ENCODE results near the gene PRR19. TPM values are rescaled to one million over a fixed set of nuclear protein-coding genes. Genes with fewer than 3 reads are reported as not detected.

Gene PRR19
- total RNA-seq, 1 donor from 2014 or later = 0.71 TPM

DNA sequence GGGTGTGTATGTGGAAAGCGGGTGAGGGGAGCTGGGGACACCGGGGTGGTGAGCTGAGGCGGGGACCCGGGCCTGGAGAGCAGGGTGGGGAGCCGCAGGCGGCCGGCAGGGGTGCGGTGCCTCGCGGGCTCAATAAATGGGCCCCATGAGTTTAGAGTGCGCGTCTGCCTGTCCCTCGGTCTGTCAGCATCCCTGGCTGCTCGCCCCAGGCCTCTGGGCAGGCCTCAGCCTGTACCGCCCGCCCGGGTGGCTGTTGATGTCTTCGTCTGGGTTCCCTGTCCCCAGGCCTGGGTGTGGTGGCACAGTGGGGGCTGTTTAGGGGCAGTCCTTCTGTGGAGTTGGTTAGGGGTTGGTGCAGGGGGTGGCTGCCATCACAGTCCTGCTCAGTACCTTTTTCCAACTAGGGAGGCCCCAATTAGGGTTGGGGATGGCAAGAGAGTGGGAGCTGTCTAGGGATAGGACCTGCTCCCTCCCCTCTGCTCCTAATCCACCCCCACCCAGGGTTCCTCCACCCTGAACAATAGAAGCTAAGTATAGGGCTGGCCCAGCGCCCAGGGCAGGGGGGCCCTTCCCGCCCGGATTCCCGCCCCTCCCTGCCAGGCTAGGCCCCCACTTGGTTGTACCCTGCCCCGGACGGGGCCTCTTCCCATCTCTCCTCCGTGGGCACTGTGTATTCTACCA, 20.6 kb upstream of the PRR19 start:
- Histone ChIP-seq H3K9me3 (no peaks in the 10 kb centered on the region), H3K4me1 (peaks cover 76% of the 10 kb centered on the region), H3K4me3 (peak overlapping the region; percentile 71), H3K36me3 (no peaks in the 10 kb centered on the region), H3K27me3 (ENCODE audit: low read depth) (no peaks in the 10 kb centered on the region), H3K27ac (peak overlapping the region; percentile 85)
- ATAC-seq (peak in 1 of 2 donors; percentile 0), DNase-seq (no peak)
- intact Hi-C loops (cut with DNase I) = no loop called here
- no peak for TF ChIP-seq CTCF (IDR thresholded peaks at IDR 0.05)

GRCh38 chr19:42281827-42282762, 19.8 kb upstream of the PRR19 start:
- ATAC-seq = no peak
- H3K9me3 ChIP-seq = no peaks in the 10 kb centered on the region
- H3K4me1 ChIP-seq = peaks cover 75% of the 10 kb centered on the region
- no peaks in the 10 kb centered on the region for H3K27me3 ChIP-seq (ENCODE audit: low read depth)
- TF ChIP-seq CTCF (IDR thresholded peaks at IDR 0.05) = no peak
- H3K27ac ChIP-seq = peak overlapping the region; percentile 85
- peak overlapping the region; percentile 71 for H3K4me3 ChIP-seq
- intact Hi-C loops (cut with DNase I) = no loop called here
- H3K36me3 ChIP-seq = peaks cover 4% of the 10 kb centered on the region
- DNase-seq = no peak

GRCh38 chr19:42282819-42283187, 19.1 kb upstream of the PRR19 start:
- Histone ChIP-seq H3K36me3 (peaks cover 11% of the 10 kb centered on the region), H3K9me3 (no peaks in the 10 kb centered on the region), H3K27me3 (ENCODE audit: low read depth) (no peaks in the 10 kb centered on the region), H3K4me1 (peaks cover 68% of the 10 kb centered on the region), H3K27ac (peak overlapping the region; percentile 85), H3K4me3 (peak overlapping the region; percentile 61)
- ATAC-seq (no peak), DNase-seq (no peak)
- intact Hi-C loops (cut with DNase I) = no loop called here
- no peak for TF ChIP-seq CTCF (IDR thresholded peaks at IDR 0.05)

- Histone ChIP-seq H3K36me3 (peaks cover 18% of the 10 kb centered on the region), H3K27ac (peak overlapping the region; percentile 85), H3K27me3 (ENCODE audit: low read depth) (no peaks in the 10 kb centered on the region), H3K9me3 (no peaks in the 10 kb centered on the region), H3K4me3 (peak overlapping the region; percentile 61), H3K4me1 (peaks cover 62% of the 10 kb centered on the region)
- ATAC-seq (peak; percentile 84 to 87), DNase-seq (peak; percentile 96)
- no peak for TF ChIP-seq CTCF (IDR thresholded peaks at IDR 0.05)
- intact Hi-C loops (cut with DNase I) = no loop called here
These were observed 18.5 kb upstream of the PRR19 start for GRCh38 chr19:42283188-42284065.

DNA sequence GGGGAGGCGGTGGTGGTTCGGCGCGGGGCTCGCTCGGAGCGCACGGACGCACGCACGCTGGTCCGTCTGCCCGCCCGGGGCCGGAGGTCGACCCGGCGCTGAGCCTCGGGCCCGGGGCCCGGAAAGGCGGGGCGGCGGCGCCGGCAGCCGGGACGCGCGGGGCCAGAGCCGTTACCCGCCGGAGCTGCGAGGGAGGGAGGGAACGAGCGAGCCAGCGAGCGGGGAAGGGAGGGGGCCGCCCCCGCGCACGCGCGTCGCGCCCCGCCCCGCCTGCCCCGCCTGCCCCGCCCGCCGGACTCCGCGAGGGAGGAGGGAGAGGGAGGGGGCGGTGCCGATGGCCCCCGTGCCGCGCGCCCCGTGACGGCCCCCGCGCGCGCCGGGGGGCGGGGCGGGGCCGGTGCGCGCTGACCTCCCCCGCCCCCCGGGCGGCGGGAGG, 17.8 kb upstream of the PRR19 start:
- Histone ChIP-seq H3K9me3 (no peaks in the 10 kb centered on the region), H3K4me1 (peaks cover 56% of the 10 kb centered on the region), H3K4me3 (peak overlapping the region; percentile 61), H3K36me3 (peaks cover 24% of the 10 kb centered on the region), H3K27ac (peak overlapping the region; percentile 85), H3K27me3 (ENCODE audit: low read depth) (no peaks in the 10 kb centered on the region)
- DNase-seq = peak; percentile 85
- ATAC-seq = peak; percentile 55 to 69
- intact Hi-C loops (cut with DNase I) = no loop called here
- TF ChIP-seq CTCF (IDR thresholded peaks at IDR 0.05) = no peak
